DMS53 (cell line): ENCODE data around the gene CYS1.
A peak's percentile ranks its signal among the peaks of the same experiment; 100 is the strongest.
"Not testable (repeated sequence)": the region's sequence is repeated elsewhere in the genome, so short reads cannot be mapped to it uniquely, and the experiment has no call there.

Experiments
- DNase-seq: peaks from one replicate; lab custom pipeline; 2025; lab: John Stamatoyannopoulos, UW

CYS1 gene

GRCh38 chr2:10091889-10092244, 11.7 kb upstream of the CYS1 start:
- not testable (repeated sequence) for DNase-seq

GRCh38 chr2:10091182-10091888, 11.1 kb upstream of the CYS1 start:
- no peak for DNase-seq

- no peak for DNase-seq
These were observed 9.5 kb upstream of the CYS1 start for GRCh38 chr2:10089565-10090190.

- no peak for DNase-seq
These were observed 7.1 kb upstream of the CYS1 start for GRCh38 chr2:10087360-10087759.

GRCh38 chr2:10086950-10087349, 6.7 kb upstream of the CYS1 start:
- DNase-seq = peak; percentile 8

GRCh38 chr2:10085668-10086059, 5.5 kb upstream of the CYS1 start:
- no peak for DNase-seq

GRCh38 chr2:10085043-10085667, 4.9 kb upstream of the CYS1 start:
- DNase-seq = no peak

GRCh38 chr2:10084223-10084865, 4.1 kb upstream of the CYS1 start:
- peak; percentile 10 for DNase-seq

- peak; percentile 10 for DNase-seq
These were observed 3.5 kb upstream of the CYS1 start for GRCh38 chr2:10083692-10084211.

GRCh38 chr2:10083046-10083445, 2.8 kb upstream of the CYS1 start:
- DNase-seq = no peak

GRCh38 chr2:10080536-10081304, 509 bp upstream of the CYS1 start:
- DNase-seq = no peak

- DNase-seq = peak; percentile 37
These were observed 843 bp downstream of the CYS1 start for GRCh38 chr2:10079266-10079869.

- no peak for DNase-seq
These were observed 1.4 kb downstream of the CYS1 start for GRCh38 chr2:10078704-10079265.

- DNase-seq = no peak
These were observed 2.2 kb downstream of the CYS1 start for GRCh38 chr2:10078001-10078400.

GRCh38 chr2:10076988-10077527, 3.2 kb downstream of the CYS1 start:
- DNase-seq = no peak

GRCh38 chr2:10076511-10076910, 3.7 kb downstream of the CYS1 start:
- DNase-seq = no peak

- DNase-seq = no peak
These were observed 4.5 kb downstream of the CYS1 start for GRCh38 chr2:10075571-10076209.

GRCh38 chr2:10075101-10075500, 5.1 kb downstream of the CYS1 start:
- no peak for DNase-seq

GRCh38 chr2:10073706-10074105, 6.5 kb downstream of the CYS1 start:
- no peak for DNase-seq
